Activated CD8-positive, alpha-beta T cell treated with anti-CD3 and anti-CD28 coated beads for 36 hours (primary cell): ENCODE measurements around the gene NUP214. TPM values are rescaled to one million over a fixed set of nuclear protein-coding genes. Genes with fewer than 3 reads are reported as not detected.
"Not testable (repeated sequence)": the region's sequence is repeated elsewhere in the genome, so short reads cannot be mapped to it uniquely, and the experiment has no call there.

ENCODE experiments used
- ATAC-seq: fragments of 200-7000 bp; cut with Tn5 transposase; one replicate; pipeline ENCODE4 v1.10.0; 2021; ENCODE audit warnings: mild to moderate bottlenecking, moderate library complexity
- CTCF ChIA-PET: fragments of 350-600 bp; sonication (Branson Sonifier 250); formaldehyde crosslinking; loops from one replicate; lab custom pipeline; 2021; ENCODE audit warnings: antibody characterized with exemption; lab: Charles Lee
- POLR2A ChIA-PET: fragments of 350-600 bp; sonication (Branson Sonifier 250); formaldehyde crosslinking; loops from one replicate; lab custom pipeline; 2021; ENCODE audit warnings: antibody characterized with exemption; lab: Charles Lee
- DNase-seq: peaks from one replicate; pipeline ENCODE4 v3.0.0-alpha.2; 2020
- H3K27ac Mint-ChIP-seq: one replicate; pipeline ENCODE4 v1.8.0; 2021; ENCODE audit warnings: mild to moderate bottlenecking, mixed read lengths
- H3K27me3 Mint-ChIP-seq: one replicate; pipeline ENCODE4 v1.8.0; 2021; ENCODE audit warnings: mixed read lengths
- H3K36me3 Mint-ChIP-seq: one replicate; pipeline ENCODE4 v1.8.0; 2021; ENCODE audit warnings: low read depth, mixed read lengths
- H3K4me1 Mint-ChIP-seq: one replicate; pipeline ENCODE4 v1.8.0; 2021; ENCODE audit warnings: low read depth, mixed read lengths
- H3K4me3 Mint-ChIP-seq: one replicate; pipeline ENCODE4 v1.8.0; 2021; ENCODE audit warnings: mild to moderate bottlenecking, moderate library complexity, mixed read lengths
- H3K9me3 Mint-ChIP-seq: one replicate; pipeline ENCODE4 v1.8.0; 2021; ENCODE audit warnings: mixed read lengths
- CTCF ChIP-seq: fragments of 200-600 bp; IDR thresholded peaks from one replicate; pipeline ENCODE4 v1.8.0; 2022; ENCODE audit warnings: antibody characterized with exemption, mild to moderate bottlenecking
- intact Hi-C: fragments of 100-400 bp; cut with micrococcal nuclease; formaldehyde crosslinking; loops from one replicate; pipeline ENCODE4 v1.10.0; 2022
- total RNA-seq, 2 experiments: library from RNA; stranded (reverse); gene quantifications; one replicate each; pipeline ENCODE4 v1.2.3, GENCODE V29; 2021

Gene NUP214
- total RNA-seq, 2 experiments from 2014 or later: 57.6 to 58.3 TPM

DNA sequence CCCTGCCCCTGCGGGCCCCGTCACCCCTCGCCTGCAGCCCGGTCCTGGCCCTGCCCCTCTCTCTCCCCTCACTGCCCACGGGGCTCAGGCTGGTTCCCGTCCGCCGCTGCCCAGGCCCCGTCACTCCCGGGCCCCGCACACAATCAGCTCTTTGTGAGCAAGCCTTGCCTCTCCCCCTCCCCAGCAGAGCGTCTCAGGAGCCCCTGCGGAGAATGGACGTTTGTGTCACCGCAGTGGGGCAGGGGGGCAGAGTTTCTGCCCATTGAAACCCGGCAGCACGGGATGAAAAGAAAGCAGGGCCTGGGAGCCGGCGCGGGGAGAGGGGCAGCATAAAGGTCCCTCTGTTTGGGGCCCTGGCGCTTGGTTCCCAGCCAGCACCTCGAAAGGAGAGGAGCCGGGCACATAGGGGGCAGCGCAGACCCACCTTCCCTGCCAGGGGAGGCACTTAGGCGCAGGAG is 13.5 kb upstream of the NUP214 start:
- ChIA-PET CTCF (interaction anchor here (1.3 kb wide), 1 partner anchor 54 kb away, joined by 3 read pairs; no protein-coding TSS in a partner anchor), POLR2A (no interaction called here)
- no peaks in the 10 kb centered on the region for H3K9me3 Mint-ChIP-seq
- H3K4me1 Mint-ChIP-seq: no peaks in the 10 kb centered on the region
- intact Hi-C loops: no loop called here
- H3K27ac Mint-ChIP-seq: no peak overlapping the region
- DNase-seq (no peak), ATAC-seq (no peak)
- TF ChIP-seq CTCF: no peak
- H3K27me3 Mint-ChIP-seq: no peaks in the 10 kb centered on the region
- no peaks in the 10 kb centered on the region for H3K36me3 Mint-ChIP-seq
- H3K4me3 Mint-ChIP-seq: no peak overlapping the region

- no peaks in the 10 kb centered on the region for H3K27me3 Mint-ChIP-seq
- no peak for ATAC-seq
- DNase-seq: no peak
- no peak overlapping the region for H3K4me3 Mint-ChIP-seq
- H3K27ac Mint-ChIP-seq: no peak overlapping the region
- H3K36me3 Mint-ChIP-seq: no peaks in the 10 kb centered on the region
- no peaks in the 10 kb centered on the region for H3K4me1 Mint-ChIP-seq
- H3K9me3 Mint-ChIP-seq: no peaks in the 10 kb centered on the region
- intact Hi-C loops: no loop called here
- TF ChIP-seq CTCF: no peak
- POLR2A ChIA-PET: interaction anchor here (0.7 kb wide), 1 partner anchor 9 kb away, joined by 3 read pairs; no protein-coding TSS in a partner anchor
- CTCF ChIA-PET: interaction anchor here (1.3 kb wide), 1 partner anchor 55 kb away, joined by 3 read pairs; no protein-coding TSS in a partner anchor
Measured at GRCh38 chr9:131112374-131113154, 12.8 kb upstream of the NUP214 start.

DNA sequence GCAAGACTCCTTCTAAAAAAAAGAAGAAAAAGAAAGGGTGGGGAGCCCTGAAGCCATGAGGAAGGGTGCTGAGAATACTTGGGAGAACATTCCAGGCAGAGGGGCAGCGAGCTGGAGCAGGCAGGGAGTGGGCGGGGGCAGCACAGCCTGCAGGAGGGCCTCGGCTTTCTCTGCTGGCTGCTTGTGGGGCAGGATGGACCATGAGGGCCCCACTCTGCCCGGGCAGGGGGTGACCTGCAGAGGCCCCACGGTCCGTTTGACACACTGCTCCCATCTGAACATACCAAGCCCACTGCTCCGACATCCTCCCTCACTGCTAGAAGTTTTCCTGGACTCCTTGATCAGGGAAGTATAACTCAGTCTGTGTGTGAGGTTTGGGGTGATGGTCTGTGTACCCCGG is 11.7 kb upstream of the NUP214 start:
- CTCF ChIA-PET: no interaction called here
- intact Hi-C loops: no loop called here
- no peak overlapping the region for H3K4me3 Mint-ChIP-seq
- H3K27ac Mint-ChIP-seq: no peak overlapping the region
- DNase-seq (no peak), ATAC-seq (no peak)
- no peaks in the 10 kb centered on the region for H3K4me1 Mint-ChIP-seq
- H3K27me3 Mint-ChIP-seq: peaks cover 2% of the 10 kb centered on the region
- no peaks in the 10 kb centered on the region for H3K36me3 Mint-ChIP-seq
- no peak for TF ChIP-seq CTCF
- POLR2A ChIA-PET: interaction anchor here (0.7 kb wide), 1 partner anchor 8 kb away, joined by 3 read pairs; no protein-coding TSS in a partner anchor
- H3K9me3 Mint-ChIP-seq: no peaks in the 10 kb centered on the region

DNA sequence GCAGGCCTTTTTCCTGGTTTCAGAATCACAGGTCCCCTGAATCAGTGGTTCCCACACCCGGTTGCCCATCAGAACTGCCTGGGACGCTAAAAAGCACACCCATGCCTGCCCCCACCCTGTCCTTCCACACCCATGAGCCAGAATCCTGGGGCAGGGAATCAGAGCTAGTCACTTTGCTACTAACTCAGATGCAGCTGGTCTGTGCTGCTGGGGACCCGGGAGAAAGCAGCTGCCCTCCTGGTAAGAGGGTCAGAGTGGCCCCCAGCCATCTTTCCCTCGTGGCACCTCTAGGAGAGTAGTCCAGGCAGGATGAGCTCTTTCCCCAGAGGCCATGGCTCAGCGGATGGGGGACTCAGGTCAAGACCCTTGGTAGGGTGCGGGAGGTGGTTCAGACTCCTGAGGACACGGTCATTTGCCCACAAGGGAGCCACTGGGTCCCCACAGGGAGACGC is 11.3 kb upstream of the NUP214 start:
- ATAC-seq (no peak), DNase-seq (no peak)
- no peaks in the 10 kb centered on the region for H3K36me3 Mint-ChIP-seq
- H3K27me3 Mint-ChIP-seq: peaks cover 2% of the 10 kb centered on the region
- H3K4me3 Mint-ChIP-seq: no peak overlapping the region
- CTCF ChIA-PET: no interaction called here
- no peaks in the 10 kb centered on the region for H3K4me1 Mint-ChIP-seq
- no peak for TF ChIP-seq CTCF
- intact Hi-C loops: no loop called here
- POLR2A ChIA-PET: no interaction called here
- no peak overlapping the region for H3K27ac Mint-ChIP-seq
- H3K9me3 Mint-ChIP-seq: no peaks in the 10 kb centered on the region

DNA sequence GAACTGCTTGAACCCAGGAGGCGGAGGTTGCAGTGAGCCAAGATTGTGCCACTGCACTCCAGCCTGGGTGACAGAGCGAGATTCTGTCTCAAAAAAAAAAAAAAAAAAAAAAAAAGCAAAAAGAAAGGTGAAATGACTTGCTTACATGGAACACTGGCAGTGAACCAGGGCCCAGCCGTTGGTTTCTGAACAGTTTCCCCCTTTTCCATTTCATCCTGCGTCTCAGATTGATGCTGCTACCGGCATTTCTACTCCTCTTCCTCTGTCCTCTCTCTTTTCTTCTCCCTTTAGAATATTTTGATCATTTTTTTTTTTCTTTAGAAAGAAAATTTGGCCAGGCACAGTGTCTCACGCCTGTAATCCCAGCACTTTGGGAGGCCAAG is 10.0 kb upstream of the NUP214 start:
- H3K4me1 Mint-ChIP-seq, H3K4me3 Mint-ChIP-seq, DNase-seq, ATAC-seq, H3K27ac Mint-ChIP-seq, POLR2A ChIA-PET, intact Hi-C loops, H3K27me3 Mint-ChIP-seq, H3K9me3 Mint-ChIP-seq, H3K36me3 Mint-ChIP-seq: not testable (repeated sequence)
- CTCF ChIA-PET: interaction anchor here (0.9 kb wide), 1 partner anchor 66 kb away, joined by 3 read pairs; no protein-coding TSS in a partner anchor
